Activated B cell treated with CpG ODN at 0.5 μM for 24 hours (primary cell): ENCODE results near the gene ZNF296. TPM values are rescaled to one million over a fixed set of nuclear protein-coding genes. Genes with fewer than 3 reads are reported as not detected.

Experiments
- ATAC-seq: fragments of 200-7000 bp; cut with Tn5 transposase; one replicate; pipeline ENCODE4 v1.10.0; 2021; ENCODE audit warnings: low read depth, mild to moderate bottlenecking, moderate library complexity
- CTCF ChIA-PET: fragments of 350-600 bp; sonication (Branson Sonifier 250); formaldehyde crosslinking; loops from one replicate; lab custom pipeline; 2021; ENCODE audit warnings: antibody characterized with exemption; lab: Charles Lee
- POLR2A ChIA-PET: fragments of 350-600 bp; sonication (Branson Sonifier 250); formaldehyde crosslinking; loops from one replicate; lab custom pipeline; 2021; ENCODE audit warnings: antibody characterized with exemption; lab: Charles Lee
- DNase-seq: peaks from one replicate; pipeline ENCODE4 v3.0.0; 2022
- H3K27ac Mint-ChIP-seq: one replicate; pipeline ENCODE4 v1.8.0; 2020; ENCODE audit warnings: mixed read lengths
- H3K27me3 Mint-ChIP-seq: one replicate; pipeline ENCODE4 v1.8.0; 2021; ENCODE audit warnings: mixed read lengths
- H3K36me3 Mint-ChIP-seq: one replicate; pipeline ENCODE4 v1.8.0; 2021; ENCODE audit warnings: low read depth, mixed read lengths
- H3K4me1 Mint-ChIP-seq: one replicate; pipeline ENCODE4 v1.8.0; 2021; ENCODE audit warnings: mixed read lengths
- H3K4me3 Mint-ChIP-seq: one replicate; pipeline ENCODE4 v1.8.0; 2020; ENCODE audit warnings: mild to moderate bottlenecking, mixed read lengths
- H3K9me3 Mint-ChIP-seq: one replicate; pipeline ENCODE4 v1.8.0; 2020; ENCODE audit warnings: mixed read lengths
- CTCF ChIP-seq: fragments of 200-600 bp; IDR thresholded peaks from one replicate; pipeline ENCODE4 v1.8.0; 2022; ENCODE audit warnings: antibody characterized with exemption, mild to moderate bottlenecking
- intact Hi-C: fragments of 100-400 bp; cut with micrococcal nuclease; formaldehyde crosslinking; loops from one replicate; pipeline ENCODE4 v1.15.1; 2024
- total RNA-seq: library from RNA; stranded (reverse); gene quantifications from 2 replicates; pipeline ENCODE4 v1.2.3, GENCODE V29; 2022

ZNF296 gene
- total RNA-seq, 1 donor from 2014 or later, result 27.8 TPM

- intact Hi-C loops, result loop anchor here (10.0 kb wide), 1 partner anchor 795 kb away; the partner anchor contains the start of genes FOXA3 and SYMPK
- DNase-seq (no peak), ATAC-seq (no peak)
- Mint-ChIP-seq H3K4me1 (peaks cover 27% of the 10 kb centered on the region), H3K9me3 (no peaks in the 10 kb centered on the region), H3K27me3 (no peaks in the 10 kb centered on the region), H3K27ac (peak overlapping the region; percentile 69), H3K36me3 (peaks cover 72% of the 10 kb centered on the region), H3K4me3 (no peak overlapping the region)
- TF ChIP-seq CTCF, result no peak
- CTCF ChIA-PET, result no interaction called here
- POLR2A ChIA-PET, result no interaction called here
Measured at GRCh38 chr19:45070214-45070613, 6.1 kb downstream of the ZNF296 start.

DNA sequence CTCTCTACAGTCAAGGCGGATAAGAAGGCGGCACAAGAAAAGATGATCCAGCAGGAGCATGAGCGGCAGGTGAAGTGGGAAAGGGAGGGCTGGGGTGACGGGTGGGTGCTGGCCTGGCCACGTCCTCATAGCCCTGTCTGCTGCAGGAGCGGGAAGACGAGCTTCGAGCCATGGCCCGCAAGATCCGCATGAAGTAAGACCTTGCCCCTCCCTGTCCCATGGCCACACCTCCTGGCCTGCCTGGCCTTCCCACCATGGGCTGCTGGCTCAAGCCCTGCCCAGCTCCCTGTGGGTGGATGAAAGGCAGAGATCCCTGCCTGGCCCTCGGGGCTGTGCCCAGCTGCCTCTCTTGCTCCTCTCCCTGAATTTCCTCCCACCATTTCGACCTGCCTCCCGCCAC, 7.2 kb downstream of the ZNF296 start:
- DNase-seq, result no peak
- POLR2A ChIA-PET, result interaction anchor here (1.2 kb wide), 1 partner anchor 67 kb away, joined by 3 read pairs; no protein-coding TSS in a partner anchor
- no peaks in the 10 kb centered on the region for H3K9me3 Mint-ChIP-seq
- intact Hi-C loops, result no loop called here
- TF ChIP-seq CTCF, result no peak
- no peak overlapping the region for H3K4me3 Mint-ChIP-seq
- ATAC-seq, result no peak
- peak overlapping the region; percentile 57 for H3K27ac Mint-ChIP-seq
- H3K4me1 Mint-ChIP-seq, result peaks cover 17% of the 10 kb centered on the region
- H3K36me3 Mint-ChIP-seq, result peaks cover 70% of the 10 kb centered on the region
- CTCF ChIA-PET, result interaction anchor here (1.7 kb wide), 1 partner anchor 9 kb away, joined by 5 read pairs; no protein-coding TSS in a partner anchor
- H3K27me3 Mint-ChIP-seq, result no peaks in the 10 kb centered on the region

GRCh38 chr19:45068041-45068440, 8.2 kb downstream of the ZNF296 start:
- TF ChIP-seq CTCF, result no peak
- ATAC-seq (no peak), DNase-seq (no peak)
- ChIA-PET CTCF (interaction anchor here (1.7 kb wide), 1 partner anchor 8 kb away, joined by 5 read pairs; no protein-coding TSS in a partner anchor), POLR2A (interaction anchor here (0.6 to 1.2 kb wide), 3 partner anchors 65 to 1540 kb away, joined by 3 to 4 read pairs (median 3); no protein-coding TSS in a partner anchor)
- Mint-ChIP-seq H3K27ac (no peak overlapping the region), H3K36me3 (peaks cover 75% of the 10 kb centered on the region), H3K9me3 (no peaks in the 10 kb centered on the region), H3K4me3 (no peak overlapping the region), H3K27me3 (no peaks in the 10 kb centered on the region), H3K4me1 (peaks cover 17% of the 10 kb centered on the region)
- intact Hi-C loops, result no loop called here

DNA sequence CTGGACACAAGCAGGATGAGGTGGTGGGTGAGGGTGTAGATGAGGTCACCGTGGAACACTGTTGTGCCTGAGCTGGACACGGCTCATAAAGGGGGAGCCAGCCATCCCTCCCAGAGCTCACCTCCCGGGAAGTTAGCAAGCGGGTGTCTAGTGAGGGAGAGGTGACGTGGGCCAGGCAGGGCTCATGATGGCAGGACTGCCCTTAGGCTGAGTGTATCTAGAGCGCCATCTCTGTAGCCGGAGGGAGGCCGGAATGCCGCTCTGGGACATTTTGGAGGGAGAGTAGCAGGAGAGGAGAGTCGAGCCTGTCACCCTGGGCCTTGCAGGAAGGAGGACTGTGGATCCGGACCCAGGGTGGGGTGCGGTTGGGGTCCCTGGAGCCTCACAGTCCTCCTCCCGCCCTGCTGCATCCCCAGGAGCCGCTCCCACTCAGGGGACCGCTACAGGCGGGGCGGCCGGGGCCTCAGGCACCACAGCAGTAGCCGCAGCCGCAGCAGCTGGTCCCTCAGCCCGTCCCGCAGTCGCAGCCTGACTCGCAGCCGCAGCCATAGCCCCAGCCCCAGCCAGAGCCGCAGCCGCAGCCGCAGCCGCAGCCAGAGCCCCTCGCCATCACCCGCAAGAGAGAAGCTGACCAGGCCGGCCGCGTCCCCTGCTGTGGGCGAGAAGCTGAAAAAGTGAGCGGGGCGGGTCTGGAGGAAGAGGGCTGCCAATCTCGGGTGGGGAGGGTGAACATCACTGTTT, 9.2 kb downstream of the ZNF296 start:
- CTCF ChIA-PET, result interaction anchor here (0.6 kb wide), 1 partner anchor 65 kb away, joined by 4 read pairs; no protein-coding TSS in a partner anchor
- Mint-ChIP-seq H3K27ac (peak overlapping the region; percentile 56), H3K27me3 (no peaks in the 10 kb centered on the region), H3K9me3 (no peaks in the 10 kb centered on the region), H3K4me1 (peaks cover 10% of the 10 kb centered on the region), H3K36me3 (peaks cover 71% of the 10 kb centered on the region), H3K4me3 (no peak overlapping the region)
- DNase-seq (no peak), ATAC-seq (no peak)
- intact Hi-C loops, result no loop called here
- TF ChIP-seq CTCF, result no peak
- POLR2A ChIA-PET, result no interaction called here
